CD4-positive, alpha-beta T cell treated with Interleukin-6 for 4 hours (primary cell): ENCODE data around the gene LDLRAD3.

Experiments
- DNase-seq: peaks from one replicate; pipeline ENCODE4 v3.0.0-alpha.2; 2020; ENCODE audit warnings: mixed read lengths

Gene LDLRAD3

DNA sequence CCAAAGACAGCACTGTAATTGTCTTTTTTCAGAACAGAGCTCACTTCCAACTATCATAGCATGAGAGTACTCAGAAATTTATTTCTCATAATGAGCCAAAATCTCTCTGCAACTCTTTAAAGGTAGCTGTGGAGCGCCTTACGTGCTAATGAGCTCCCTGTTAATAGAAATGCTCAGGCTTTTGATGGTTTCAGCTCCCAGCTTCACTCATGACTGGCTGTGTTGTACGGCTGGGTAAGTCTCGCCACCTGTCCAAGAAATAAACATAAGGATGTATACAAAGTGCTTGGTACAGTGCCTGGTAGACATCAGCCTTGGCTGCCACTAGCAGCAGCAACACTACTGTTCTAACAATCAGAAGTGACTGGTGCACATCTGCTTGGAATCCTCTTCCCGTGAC, 109.4 kb downstream of the LDLRAD3 start:
- no peak for DNase-seq

DNA sequence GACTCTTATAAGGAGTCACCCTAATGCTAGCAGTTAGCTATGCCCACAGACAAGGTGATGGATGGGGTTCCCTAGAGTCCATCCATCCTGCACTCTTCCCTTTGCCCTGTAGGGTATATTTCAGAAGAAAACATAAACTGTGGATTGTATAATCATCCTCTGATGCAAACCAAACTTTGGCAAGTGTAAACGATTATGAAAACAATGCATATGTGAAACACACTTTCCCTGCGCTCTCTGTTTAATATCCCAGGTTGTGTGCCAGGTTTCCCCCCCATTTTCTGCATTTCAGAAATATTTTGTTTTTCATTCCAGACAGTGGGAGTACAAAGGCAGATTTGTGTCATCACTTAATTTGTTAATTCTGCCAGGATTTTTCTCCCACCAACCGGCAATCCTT, 110.0 kb downstream of the LDLRAD3 start:
- no peak for DNase-seq

DNA sequence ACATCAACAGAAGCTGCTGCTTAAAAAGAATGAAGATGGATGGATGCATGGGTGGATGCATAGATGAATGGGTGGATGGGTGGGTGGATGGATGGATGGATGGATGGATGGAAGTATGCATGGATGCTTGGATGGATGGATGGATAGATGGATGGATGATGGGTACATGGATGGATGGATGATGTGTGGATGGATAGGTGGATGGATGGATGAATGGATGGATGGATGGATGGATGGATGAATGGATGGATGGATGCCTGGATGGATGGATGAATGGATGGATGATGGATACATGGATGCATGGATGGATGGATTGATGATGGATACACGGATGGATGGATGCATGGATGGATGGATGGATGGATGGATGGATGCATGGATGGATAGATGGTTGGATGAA, 110.8 kb downstream of the LDLRAD3 start:
- DNase-seq: no peak

DNA sequence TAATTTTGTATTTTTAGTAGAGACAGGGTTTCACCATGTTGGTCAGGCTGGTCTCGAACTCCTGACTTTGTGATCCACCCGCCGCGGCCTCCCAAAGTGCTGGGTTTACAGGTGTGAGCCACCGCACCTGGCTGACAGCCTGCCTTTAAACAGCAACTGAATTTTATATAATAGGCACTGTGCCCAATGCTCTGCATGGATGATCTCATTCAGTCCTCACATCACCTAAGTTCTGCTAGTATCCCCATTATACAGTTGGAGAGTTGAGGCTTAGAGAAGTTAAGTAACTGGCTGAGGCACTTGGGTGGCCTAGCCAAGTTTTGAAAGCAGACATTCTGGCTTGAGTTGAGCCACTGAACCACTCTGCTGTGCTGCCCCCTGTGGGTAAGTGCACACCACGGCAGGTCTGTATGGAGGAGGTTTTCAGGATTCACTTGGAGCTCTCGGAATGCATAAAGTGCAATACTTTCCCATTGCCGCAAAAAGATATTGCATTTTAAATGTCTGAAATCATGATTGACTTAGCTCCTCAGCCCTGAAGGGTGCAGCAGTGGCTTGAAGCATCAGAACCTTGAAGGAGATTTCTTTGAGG, 112.4 kb downstream of the LDLRAD3 start:
- no peak for DNase-seq

DNA sequence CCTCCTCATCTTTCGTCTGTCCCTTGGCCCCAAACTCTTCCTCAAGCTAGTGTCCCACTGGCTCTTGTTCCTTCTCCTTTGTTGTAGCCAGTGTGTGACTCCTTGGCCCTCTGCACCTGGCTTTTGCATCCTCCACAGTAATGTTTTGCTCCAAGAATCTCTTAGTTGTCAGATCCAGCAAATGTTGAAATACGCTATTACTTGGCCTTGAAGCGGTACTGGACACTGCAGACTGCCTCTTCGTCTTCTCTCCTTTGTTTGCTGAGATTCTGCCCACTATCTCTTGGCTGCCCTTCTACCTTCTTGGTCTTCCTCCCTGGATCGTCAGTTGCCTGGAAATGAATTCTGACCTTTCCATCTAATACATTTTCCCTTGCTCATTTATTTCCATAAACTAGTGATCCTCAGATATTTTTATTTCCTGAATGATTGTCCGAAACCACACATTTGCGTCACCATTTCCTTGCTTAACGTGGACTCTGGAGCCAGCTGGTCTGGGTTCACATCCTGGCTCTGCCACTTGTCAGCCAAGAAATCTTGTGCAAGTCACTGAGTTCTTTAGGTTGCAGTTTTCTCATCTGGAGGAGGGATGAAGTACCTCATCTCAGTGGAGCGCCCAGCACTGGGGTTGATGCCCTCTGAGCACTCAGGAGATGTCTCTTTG, 113.6 kb downstream of the LDLRAD3 start:
- no peak for DNase-seq

DNA sequence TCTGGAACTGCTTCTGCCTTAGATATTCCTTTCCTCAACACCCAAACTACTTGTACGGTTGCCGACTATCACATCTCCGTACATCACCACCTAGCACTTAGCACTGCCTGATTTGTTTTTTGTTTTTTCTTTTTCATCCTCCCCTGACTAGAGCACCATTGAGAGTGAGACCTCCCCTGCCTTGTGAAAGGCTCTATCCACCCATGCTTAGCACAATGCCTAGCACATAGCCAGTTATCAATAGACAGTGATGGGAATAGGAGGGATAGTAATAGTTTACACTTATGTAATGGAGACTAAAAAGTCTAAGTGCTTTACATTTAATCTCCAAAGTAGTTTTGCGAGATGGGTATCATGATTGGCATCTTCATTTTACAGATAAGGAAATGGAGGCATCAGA, 115.8 kb downstream of the LDLRAD3 start:
- no peak for DNase-seq

DNA sequence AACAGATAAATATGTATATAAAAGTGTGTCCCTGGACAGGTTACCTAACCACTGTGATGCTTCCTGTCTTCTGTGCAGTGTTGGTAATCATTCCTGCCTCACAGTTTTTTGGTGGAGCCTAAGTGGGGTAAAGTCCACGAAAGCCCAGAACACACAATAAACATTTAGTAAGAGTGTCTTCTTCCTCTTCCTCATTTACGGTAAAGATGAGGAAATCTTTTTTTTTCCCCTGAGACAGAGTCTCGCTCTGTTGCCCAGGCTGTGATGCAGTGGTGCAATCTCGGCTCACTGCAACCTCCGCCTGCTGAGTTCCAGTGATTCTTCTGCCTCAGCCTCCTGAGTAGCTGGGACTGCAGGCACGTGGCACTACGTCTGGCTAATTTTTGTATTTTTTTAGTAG, 117.1 kb downstream of the LDLRAD3 start:
- DNase-seq: no peak

DNA sequence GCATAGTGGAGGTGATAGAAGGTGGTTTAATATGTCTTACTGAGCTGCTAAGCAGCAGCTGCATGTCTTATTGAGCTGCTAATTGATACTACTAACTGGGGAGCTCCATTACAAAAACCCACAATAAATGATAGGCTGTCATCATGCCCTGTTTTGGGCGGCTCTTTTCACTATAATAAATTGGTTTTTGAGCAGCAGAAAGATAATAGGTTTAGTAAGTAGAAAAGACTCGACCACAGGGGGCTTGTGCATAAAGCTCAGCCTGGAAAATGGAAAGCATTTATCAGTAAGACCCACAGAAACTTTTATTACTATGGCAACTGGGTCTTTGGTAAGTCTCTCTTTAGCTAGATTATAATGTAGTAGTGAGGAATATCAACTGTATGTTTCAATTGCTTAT, 117.6 kb downstream of the LDLRAD3 start:
- no peak for DNase-seq

DNA sequence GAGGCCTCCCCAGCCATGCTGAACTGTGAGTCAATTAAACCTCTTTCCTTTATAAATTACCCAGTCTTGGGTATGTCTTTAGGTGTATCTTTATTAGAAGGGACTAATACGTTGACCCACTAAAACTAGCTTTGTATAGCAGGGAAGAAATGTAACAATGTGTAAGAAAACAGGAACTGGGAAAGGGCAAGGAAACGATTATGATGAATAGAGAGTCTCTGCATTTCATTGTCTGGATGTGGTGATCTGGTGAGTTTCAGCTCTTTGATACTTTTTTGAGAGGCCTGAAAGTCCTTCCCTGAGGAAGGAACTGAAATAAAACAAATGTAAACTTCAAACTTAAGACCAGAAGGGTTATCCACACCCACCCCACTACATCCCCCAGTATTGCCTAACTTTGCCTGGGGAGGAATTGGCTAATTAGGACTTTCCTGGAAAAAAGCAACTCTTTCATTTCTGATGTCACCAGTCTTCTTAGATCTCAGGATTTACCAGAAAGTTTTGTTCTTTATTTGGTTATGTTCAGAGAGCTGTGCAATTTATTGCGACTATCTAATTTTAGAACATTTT, 119.0 kb downstream of the LDLRAD3 start:
- no peak for DNase-seq

DNA sequence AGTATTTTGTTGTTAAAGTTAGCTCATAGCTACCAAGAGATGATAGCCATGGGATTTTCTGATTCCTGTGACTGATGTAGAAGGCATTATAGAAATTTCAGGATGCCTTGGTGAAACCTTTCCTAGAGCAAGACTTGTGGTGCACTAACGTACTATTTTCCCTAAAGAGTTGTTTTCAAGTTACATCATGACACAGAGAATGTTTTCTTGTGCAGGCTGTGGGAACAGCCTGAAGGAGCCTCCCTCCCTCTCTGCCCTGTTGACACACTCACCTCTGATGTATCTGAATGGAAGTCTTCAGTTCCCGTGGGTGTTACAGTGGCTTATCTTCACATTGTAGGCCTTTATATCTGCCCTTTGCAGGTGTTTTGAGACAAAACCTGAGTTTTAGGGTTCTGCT, 121.6 kb downstream of the LDLRAD3 start:
- no peak for DNase-seq

DNA sequence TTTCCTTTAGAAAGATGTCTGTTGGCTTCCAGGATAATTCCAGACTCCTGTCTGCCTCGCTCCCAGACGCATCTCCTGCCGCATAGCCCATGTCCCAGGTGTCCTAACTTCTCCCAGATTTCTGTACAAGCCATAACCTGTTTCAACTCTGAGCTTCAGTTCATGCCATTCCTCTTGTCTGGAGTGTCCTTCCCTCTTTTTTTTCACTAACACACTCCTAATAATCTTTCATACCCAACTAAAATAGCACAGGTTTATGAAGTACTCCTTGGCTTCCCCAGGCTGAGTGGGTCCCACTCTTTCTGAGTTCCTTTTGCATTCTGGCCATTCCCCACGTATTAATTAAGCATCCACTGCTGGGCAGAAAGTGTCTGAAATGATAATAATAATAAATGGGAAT, 123.0 kb downstream of the LDLRAD3 start:
- no peak for DNase-seq

DNA sequence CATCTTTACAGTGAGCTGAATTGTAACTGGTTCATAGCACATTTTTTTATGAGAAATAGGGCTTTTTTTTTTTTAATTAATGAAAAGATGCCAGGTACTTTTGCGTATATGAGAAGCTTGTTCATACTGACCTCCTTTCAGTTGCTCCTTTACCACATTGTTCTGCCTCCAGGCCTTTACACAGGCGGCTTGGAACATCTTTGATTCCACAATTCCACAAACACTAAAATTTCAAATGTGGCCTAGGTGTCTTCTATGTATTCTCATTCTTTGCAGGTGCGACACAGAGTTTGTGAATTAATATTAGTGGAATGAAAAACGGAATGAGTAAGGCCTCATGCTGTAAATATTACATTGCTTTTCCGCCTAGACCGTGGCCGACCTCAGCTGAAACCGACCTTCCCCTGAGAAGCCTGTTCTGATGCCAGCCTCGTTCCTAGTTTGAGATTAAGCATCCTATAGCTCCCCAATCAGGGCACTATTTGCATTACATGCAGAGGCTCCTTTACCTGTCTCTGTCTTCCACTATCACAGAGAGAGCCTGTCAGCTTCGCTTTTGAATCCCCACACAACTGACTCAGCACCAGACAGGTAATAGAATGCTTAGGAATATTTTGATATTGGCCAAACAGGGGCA, 125.8 kb downstream of the LDLRAD3 start:
- DNase-seq: no peak

DNA sequence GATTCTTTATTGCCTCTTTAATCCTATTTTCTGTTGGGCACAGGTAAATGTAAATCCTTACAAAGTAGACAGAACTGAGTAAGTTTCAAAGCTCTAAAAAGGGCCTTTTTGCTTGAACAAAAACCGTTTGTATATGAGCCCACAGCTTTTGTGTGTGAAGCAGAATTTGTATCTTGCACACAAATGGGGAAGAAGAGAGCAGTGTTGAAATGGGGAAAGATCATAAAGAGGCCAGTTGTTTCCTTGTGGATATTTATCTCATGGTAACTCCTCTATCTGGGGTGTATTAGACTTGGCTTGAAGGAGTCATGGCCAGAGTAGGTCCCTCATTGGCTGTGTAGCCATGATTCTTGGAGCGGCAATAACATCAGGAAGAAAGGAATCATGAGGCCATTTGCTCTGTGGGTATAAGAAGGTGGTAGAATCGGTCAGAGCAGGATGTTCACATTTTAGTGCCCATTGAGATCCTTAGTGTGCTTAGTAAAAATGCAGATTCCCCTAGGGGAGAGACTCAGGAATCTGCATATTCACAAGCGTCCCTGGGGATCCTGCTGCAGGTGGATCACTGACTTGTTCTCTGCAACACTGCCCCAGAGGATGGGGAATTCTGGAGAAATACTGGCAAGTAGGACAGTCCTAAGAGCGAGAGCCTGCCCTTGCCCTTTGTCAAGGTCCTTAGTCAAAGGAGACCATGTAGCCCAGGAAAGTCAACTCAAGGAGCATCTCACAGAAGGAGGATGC, 126.5 kb downstream of the LDLRAD3 start:
- no peak for DNase-seq

DNA sequence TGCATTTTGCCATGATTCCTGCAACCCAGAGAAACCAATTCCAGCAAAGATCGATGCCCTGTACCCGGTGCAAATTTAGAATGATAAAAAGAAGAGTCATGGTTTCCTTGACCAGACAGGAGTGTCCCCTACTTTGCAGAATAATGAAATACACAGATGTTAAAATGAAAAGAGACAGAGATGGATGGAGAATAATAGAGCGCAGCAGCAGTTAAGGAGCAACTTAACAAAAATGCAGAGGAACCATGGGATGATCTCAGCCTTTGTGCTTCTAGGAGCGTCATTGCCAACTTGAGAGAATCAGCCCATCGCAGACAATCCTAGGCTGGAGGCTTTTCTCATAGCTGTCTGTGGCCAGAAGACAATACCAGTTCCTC, 127.1 kb downstream of the LDLRAD3 start:
- no peak for DNase-seq

DNA sequence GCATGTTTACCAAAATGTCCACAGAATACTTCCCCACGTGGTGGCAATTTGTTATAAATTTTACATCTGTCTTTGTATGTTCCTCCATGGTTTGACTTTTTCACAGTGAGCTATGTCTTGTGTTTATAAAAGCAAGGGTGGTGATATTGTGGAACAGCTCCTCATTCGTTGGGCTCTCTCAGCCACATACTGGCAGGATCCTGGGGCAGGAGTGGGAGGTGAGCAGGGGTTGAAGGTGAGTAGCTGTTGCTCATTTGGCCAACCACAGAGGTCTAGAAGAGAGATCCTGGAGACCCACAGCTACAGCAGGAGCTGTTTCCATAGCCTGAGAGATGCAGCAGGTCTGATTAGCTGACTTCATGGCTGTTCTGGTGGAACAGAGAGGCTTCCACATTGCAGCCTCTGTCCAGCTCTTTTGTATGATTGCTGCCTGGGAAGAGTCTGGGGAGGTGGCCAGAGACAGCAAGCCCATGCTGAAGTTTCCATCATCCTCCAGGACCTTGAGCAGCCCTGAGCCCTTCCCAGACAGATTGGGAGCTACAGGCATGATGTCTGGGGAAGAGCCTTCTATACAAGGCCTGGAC, 128.1 kb downstream of the LDLRAD3 start:
- no peak for DNase-seq

DNA sequence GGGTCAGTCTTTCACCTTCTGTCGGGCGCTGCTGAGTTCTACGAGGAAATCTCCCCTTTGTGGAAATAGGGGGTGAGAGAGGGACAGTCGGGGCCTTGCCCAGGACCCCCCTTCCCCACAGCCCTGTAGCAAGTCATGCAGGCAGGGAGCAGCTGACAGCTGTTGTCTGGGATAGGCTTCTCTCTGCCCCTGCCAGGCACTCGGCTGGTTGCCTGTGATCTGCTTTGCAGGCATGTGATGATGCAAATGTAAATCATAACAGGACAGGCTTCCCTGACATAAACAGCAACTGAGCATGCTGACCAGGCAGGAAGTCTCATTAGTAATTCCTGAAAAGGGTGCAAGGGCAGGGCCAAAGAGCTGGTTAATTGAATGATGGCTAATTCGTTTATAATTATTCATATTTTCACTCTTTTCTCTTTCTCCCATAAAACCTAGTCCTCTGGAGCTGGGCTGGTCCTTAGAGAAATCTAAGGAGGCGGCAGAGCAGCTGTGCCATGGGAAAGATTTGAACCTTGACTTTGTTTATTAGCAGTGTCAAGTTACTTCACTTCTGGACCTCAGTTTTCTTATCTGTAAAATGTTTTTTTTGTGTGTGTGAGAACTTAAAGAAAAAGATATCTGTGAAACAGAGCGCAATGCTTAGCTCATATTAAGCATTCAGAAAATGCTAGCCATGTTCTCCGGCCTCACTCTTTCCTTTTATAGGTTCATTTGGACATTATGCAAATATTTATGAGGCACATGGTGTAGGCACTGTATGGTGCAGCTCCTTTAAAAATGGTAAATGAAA, 129.7 kb downstream of the LDLRAD3 start:
- no peak for DNase-seq

DNA sequence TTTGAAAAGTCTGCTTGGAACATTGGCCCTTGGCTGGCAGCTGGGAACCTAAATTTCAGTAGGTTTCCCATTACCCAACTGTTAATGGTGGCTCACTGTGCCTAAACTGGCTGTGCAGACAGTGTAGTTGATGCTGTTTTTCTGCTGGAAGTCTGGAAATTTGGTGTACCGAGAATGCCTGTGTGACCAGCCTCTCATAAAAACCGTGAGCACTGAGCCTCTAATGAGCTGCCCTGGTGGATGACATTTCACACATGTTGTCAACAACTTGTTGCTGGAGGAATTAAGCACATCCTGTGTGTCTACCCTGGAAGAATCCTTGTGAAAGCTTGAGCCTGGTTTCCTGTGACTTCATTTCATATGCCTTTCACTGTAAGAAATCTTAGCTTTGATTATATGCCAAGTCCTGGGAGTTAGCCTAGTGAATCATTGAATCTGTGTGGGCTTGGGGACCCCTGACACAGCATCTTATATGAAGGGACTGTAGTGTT, 131.1 kb downstream of the LDLRAD3 start:
- no peak for DNase-seq

DNA sequence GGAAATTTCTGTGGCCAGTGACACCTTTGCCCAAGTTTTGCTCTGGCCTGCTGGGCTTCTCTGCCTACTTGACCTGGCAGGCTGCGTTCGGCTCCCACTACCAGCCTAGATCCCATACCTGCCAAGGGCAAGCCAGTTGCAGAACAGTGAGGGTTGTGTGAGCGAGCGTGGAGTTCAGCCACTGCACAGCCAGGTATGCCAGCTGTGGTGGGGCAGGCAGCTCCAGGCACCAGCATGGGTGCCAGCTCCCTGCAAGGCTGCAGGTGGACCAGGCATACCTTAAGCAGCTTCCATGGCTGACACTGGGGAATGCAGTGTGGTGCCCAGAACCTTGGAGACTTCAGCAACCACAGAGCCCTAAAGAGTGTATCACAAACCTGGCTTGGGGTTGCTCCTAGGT, 133.5 kb downstream of the LDLRAD3 start:
- no peak for DNase-seq

DNA sequence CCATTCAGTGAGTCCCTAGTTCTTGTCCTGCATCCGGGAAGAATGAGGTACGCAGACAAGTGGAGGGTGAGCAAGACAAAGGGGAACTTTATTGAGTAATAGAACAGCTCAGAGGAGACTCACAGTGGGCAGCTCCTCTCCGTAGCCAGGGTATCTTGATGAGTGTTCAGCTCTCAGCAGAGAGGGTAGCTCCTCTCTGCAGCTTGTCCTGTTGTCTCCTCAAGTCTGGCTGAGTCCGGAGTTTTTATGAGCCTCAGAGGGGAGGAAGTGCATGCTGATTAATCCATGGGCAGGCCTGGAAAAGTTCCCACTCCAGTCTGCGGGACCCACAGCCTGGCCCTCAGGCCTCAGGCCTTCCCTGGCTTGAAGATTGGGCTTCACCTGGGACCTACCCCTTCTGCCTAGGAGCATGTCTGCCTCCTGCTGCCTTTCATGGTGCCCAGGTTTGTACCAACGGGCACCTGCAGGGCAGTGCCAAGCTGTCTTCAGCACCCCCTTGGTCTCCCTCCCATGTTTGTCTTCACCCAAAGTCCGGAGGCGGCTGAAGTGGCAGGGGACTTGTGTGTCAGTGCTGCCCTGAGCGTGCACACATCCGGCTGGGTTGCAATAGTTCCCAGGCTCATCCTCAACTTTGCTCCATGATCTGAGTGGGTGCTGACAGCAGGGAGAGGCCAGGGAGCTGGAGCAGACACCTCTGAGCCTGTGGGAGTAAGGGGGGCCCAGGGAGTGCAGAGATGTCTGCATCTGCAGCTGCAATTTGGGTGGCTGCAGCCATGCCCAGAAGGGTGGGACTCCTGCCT, 134.2 kb downstream of the LDLRAD3 start:
- no peak for DNase-seq

DNA sequence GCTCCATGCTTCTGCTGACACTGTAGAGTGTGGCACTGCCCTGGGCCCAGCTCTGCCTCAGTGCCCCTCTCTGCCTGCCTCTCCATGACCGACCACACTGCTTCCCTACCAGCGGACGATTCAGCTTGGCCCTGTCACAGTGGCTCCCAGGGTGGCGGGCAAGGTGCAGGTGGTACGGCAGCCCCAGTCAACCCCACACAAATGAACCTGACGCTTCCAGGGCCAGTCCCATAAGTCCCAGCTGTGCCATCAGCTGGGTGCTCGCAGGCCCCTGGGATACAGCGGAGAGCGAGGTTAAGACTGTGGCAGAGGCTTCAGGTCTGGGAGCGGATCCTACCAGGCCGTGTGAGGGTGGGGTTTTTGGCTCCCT, 134.8 kb downstream of the LDLRAD3 start:
- no peak for DNase-seq
